Activated naive CD8-positive, alpha-beta T cell treated with anti-CD3 and anti-CD28 coated beads, Interleukin-2, amount 50 U/mL, for 24 hours (primary cell): Measurements from ENCODE around the gene CACTIN.
"Not testable (repeated sequence)": the region's sequence is repeated elsewhere in the genome, so short reads cannot be mapped to it uniquely, and the experiment has no call there.

Source experiments
- ATAC-seq: fragments of 150-1000 bp; cut with Tn5 transposase; one replicate; pipeline ENCODE4 v1.10.0; 2021
- DNase-seq: peaks from one replicate; pipeline ENCODE4 v3.0.0; 2021
- H3K27ac Mint-ChIP-seq: one replicate; pipeline ENCODE4 v1.8.0; 2021; ENCODE audit warnings: mild to moderate bottlenecking, mixed read lengths
- H3K27me3 Mint-ChIP-seq: one replicate; pipeline ENCODE4 v1.8.0; 2021; ENCODE audit warnings: mixed read lengths
- H3K36me3 Mint-ChIP-seq: one replicate; pipeline ENCODE4 v1.8.0; 2021; ENCODE audit warnings: low read depth, mixed read lengths
- H3K4me1 Mint-ChIP-seq: one replicate; pipeline ENCODE4 v1.8.0; 2021; ENCODE audit warnings: mixed read lengths
- H3K4me3 Mint-ChIP-seq: one replicate; pipeline ENCODE4 v1.8.0; 2021; ENCODE audit warnings: mild to moderate bottlenecking, moderate library complexity, mixed read lengths
- H3K9me3 Mint-ChIP-seq: one replicate; pipeline ENCODE4 v1.8.0; 2021; ENCODE audit warnings: mixed read lengths

Gene CACTIN

GRCh38 chr19:3667037-3667638, 40.5 kb upstream of the CACTIN start:
- ATAC-seq (no peak), DNase-seq (no peak)
- Mint-ChIP-seq H3K4me1 (peaks cover 34% of the 10 kb centered on the region), H3K9me3 (no peaks in the 10 kb centered on the region), H3K4me3 (no peak overlapping the region), H3K27ac (no peak overlapping the region), H3K36me3 (peaks cover 4% of the 10 kb centered on the region), H3K27me3 (no peaks in the 10 kb centered on the region)

GRCh38 chr19:3666545-3666856, 39.9 kb upstream of the CACTIN start:
- H3K9me3 Mint-ChIP-seq, H3K27me3 Mint-ChIP-seq, DNase-seq, H3K27ac Mint-ChIP-seq, ATAC-seq, H3K36me3 Mint-ChIP-seq, H3K4me3 Mint-ChIP-seq: not testable (repeated sequence)
- peaks cover 28% of the 10 kb centered on the region for H3K4me1 Mint-ChIP-seq

- peak; percentile 82 for DNase-seq
- no peak overlapping the region for H3K27ac Mint-ChIP-seq
- H3K4me1 Mint-ChIP-seq = peaks cover 23% of the 10 kb centered on the region
- H3K36me3 Mint-ChIP-seq = peaks cover 4% of the 10 kb centered on the region
- no peaks in the 10 kb centered on the region for H3K27me3 Mint-ChIP-seq
- H3K9me3 Mint-ChIP-seq = no peaks in the 10 kb centered on the region
- no peak overlapping the region for H3K4me3 Mint-ChIP-seq
- peak; percentile 44 for ATAC-seq
Observed at GRCh38 chr19:3665681-3666544, 39.3 kb upstream of the CACTIN start.

- no peak for DNase-seq
- H3K27me3 Mint-ChIP-seq = no peaks in the 10 kb centered on the region
- H3K9me3 Mint-ChIP-seq = no peaks in the 10 kb centered on the region
Observed at GRCh38 chr19:3664879-3665642, 38.5 kb upstream of the CACTIN start.

GRCh38 chr19:3663838-3664237, 37.2 kb upstream of the CACTIN start:
- H3K36me3 Mint-ChIP-seq = peaks cover 4% of the 10 kb centered on the region
- no peak for DNase-seq
- no peak overlapping the region for H3K27ac Mint-ChIP-seq
- no peaks in the 10 kb centered on the region for H3K9me3 Mint-ChIP-seq
- no peaks in the 10 kb centered on the region for H3K27me3 Mint-ChIP-seq
- no peak overlapping the region for H3K4me3 Mint-ChIP-seq
- no peak for ATAC-seq
- H3K4me1 Mint-ChIP-seq = peaks cover 7% of the 10 kb centered on the region

More at GRCh38 chr19:3664879-3665642, 38.5 kb upstream of the CACTIN start:
- Mint-ChIP-seq H3K36me3 (peaks cover 4% of the 10 kb centered on the region), H3K4me3 (no peak overlapping the region), H3K27ac (no peak overlapping the region), H3K4me1 (peaks cover 15% of the 10 kb centered on the region)
- ATAC-seq = no peak

GRCh38 chr19:3661284-3662238, 35.0 kb upstream of the CACTIN start:
- Mint-ChIP-seq H3K9me3 (no peaks in the 10 kb centered on the region), H3K27me3 (no peaks in the 10 kb centered on the region), H3K4me3 (no peak overlapping the region), H3K27ac (no peak overlapping the region), H3K4me1 (peaks cover 5% of the 10 kb centered on the region), H3K36me3 (peaks cover 11% of the 10 kb centered on the region)
- no peak for ATAC-seq
- DNase-seq = no peak

GRCh38 chr19:3660493-3661219, 34.1 kb upstream of the CACTIN start:
- no peak for DNase-seq
- no peak for ATAC-seq
- H3K27me3 Mint-ChIP-seq = no peaks in the 10 kb centered on the region
- H3K27ac Mint-ChIP-seq = no peak overlapping the region
- H3K4me3 Mint-ChIP-seq = no peak overlapping the region
- no peaks in the 10 kb centered on the region for H3K9me3 Mint-ChIP-seq
- no peaks in the 10 kb centered on the region for H3K4me1 Mint-ChIP-seq
- H3K36me3 Mint-ChIP-seq = peaks cover 8% of the 10 kb centered on the region

- H3K27me3 Mint-ChIP-seq = no peaks in the 10 kb centered on the region
- no peaks in the 10 kb centered on the region for H3K4me1 Mint-ChIP-seq
- ATAC-seq (no peak), DNase-seq (no peak)
- H3K36me3 Mint-ChIP-seq = peaks cover 8% of the 10 kb centered on the region
- H3K27ac Mint-ChIP-seq = no peak overlapping the region
- H3K4me3 Mint-ChIP-seq = no peak overlapping the region
- H3K9me3 Mint-ChIP-seq = no peaks in the 10 kb centered on the region
Observed at GRCh38 chr19:3659746-3660112, 33.1 kb upstream of the CACTIN start.

GRCh38 chr19:3658870-3659745, 32.5 kb upstream of the CACTIN start:
- H3K36me3 Mint-ChIP-seq = peaks cover 8% of the 10 kb centered on the region
- H3K27me3 Mint-ChIP-seq = no peaks in the 10 kb centered on the region
- H3K4me1 Mint-ChIP-seq = no peaks in the 10 kb centered on the region
- H3K27ac Mint-ChIP-seq = no peak overlapping the region
- H3K9me3 Mint-ChIP-seq = no peaks in the 10 kb centered on the region
- ATAC-seq = no peak
- no peak overlapping the region for H3K4me3 Mint-ChIP-seq
- no peak for DNase-seq

GRCh38 chr19:3658004-3658869, 31.6 kb upstream of the CACTIN start:
- Mint-ChIP-seq H3K27ac (no peak overlapping the region), H3K9me3 (no peaks in the 10 kb centered on the region), H3K36me3 (peaks cover 8% of the 10 kb centered on the region), H3K4me1 (no peaks in the 10 kb centered on the region), H3K27me3 (no peaks in the 10 kb centered on the region), H3K4me3 (no peak overlapping the region)
- DNase-seq = no peak
- no peak for ATAC-seq

- DNase-seq = no peak
- no peaks in the 10 kb centered on the region for H3K4me1 Mint-ChIP-seq
- H3K27ac Mint-ChIP-seq = no peak overlapping the region
- H3K4me3 Mint-ChIP-seq = no peak overlapping the region
- no peaks in the 10 kb centered on the region for H3K27me3 Mint-ChIP-seq
- H3K9me3 Mint-ChIP-seq = no peaks in the 10 kb centered on the region
- peaks cover 6% of the 10 kb centered on the region for H3K36me3 Mint-ChIP-seq
- no peak for ATAC-seq
Observed at GRCh38 chr19:3657395-3657769, 30.8 kb upstream of the CACTIN start.

GRCh38 chr19:3656747-3657394, 30.3 kb upstream of the CACTIN start:
- H3K9me3 Mint-ChIP-seq = no peaks in the 10 kb centered on the region
- ATAC-seq (no peak), DNase-seq (no peak)
- no peak overlapping the region for H3K4me3 Mint-ChIP-seq
- H3K36me3 Mint-ChIP-seq = peaks cover 6% of the 10 kb centered on the region
- H3K27ac Mint-ChIP-seq = no peak overlapping the region
- no peaks in the 10 kb centered on the region for H3K4me1 Mint-ChIP-seq
- H3K27me3 Mint-ChIP-seq = no peaks in the 10 kb centered on the region
